HepG2 (cell line): ENCODE data around the gene ZNF500. TPM values are rescaled to one million over a fixed set of nuclear protein-coding genes. Genes with fewer than 3 reads are reported as not detected.
A peak's percentile ranks its signal among the peaks of the same experiment; 100 is the strongest.

ENCODE experiments used
- CC2D1A ChIP-seq: sonication (generic); formaldehyde crosslinking; IDR thresholded peaks from 2 replicates; pipeline ENCODE4 v1.8.1; 2023; ENCODE audit warnings: mild to moderate bottlenecking, missing genetic modification reagents
- CCAR2 ChIP-seq: fragments of 200-400 bp; formaldehyde crosslinking; optimal IDR thresholded peaks from 2 replicates; pipeline ENCODE3; 2018; ENCODE audit warnings: low read depth, mild to moderate bottlenecking, low read length, moderate library complexity
- CENPX ChIP-seq: sonication (generic); formaldehyde crosslinking; IDR thresholded peaks from 2 replicates; pipeline ENCODE4 v1.9.0; 2021; ENCODE audit warnings: mild to moderate bottlenecking, missing genetic modification reagents, moderate library complexity
- CREB1 ChIP-seq, 2 experiments: fragments of 450-650 bp in 1 of 2; IDR thresholded peaks; 2 replicates each; pipeline ENCODE4 v1.6.1; 2016 to 2017; ENCODE audit warnings: control low read depth in 1 of 2, mild to moderate bottlenecking in 1 of 2, missing compliant biosample characterization in 1 of 2, missing genetic modification characterization in 1 of 2
- GABPA ChIP-seq, 2 experiments: IDR thresholded peaks; 2 replicates each; pipeline ENCODE4 v1.6.1; 2011 to 2016; ENCODE audit warnings: low read depth in 2 of 2, low read length in 1 of 2, missing biosample characterization in 1 of 2, missing genetic modification characterization in 1 of 2
- GLI4 ChIP-seq: sonication (generic); formaldehyde crosslinking; IDR thresholded peaks from 2 replicates; pipeline ENCODE4 v1.5.1; 2020; ENCODE audit warnings: missing genetic modification reagents, mild to moderate bottlenecking, moderate library complexity, borderline replicate concordance
- HDAC1 ChIP-seq: sonication (generic); formaldehyde crosslinking; IDR thresholded peaks from 2 replicates; pipeline ENCODE4 v1.5.1; 2020; ENCODE audit warnings: mild to moderate bottlenecking, missing genetic modification reagents
- IKZF1 ChIP-seq: fragments of 450-650 bp; IDR thresholded peaks from 2 replicates; pipeline ENCODE4 v1.7.1; 2016
- KLF12 ChIP-seq: sonication (generic); formaldehyde crosslinking; IDR thresholded peaks from 2 replicates; pipeline ENCODE4 v1.4.0; 2020; ENCODE audit warnings: missing genetic modification reagents, borderline replicate concordance
- NBN ChIP-seq: fragments of 450-650 bp; conservative IDR thresholded peaks from 2 replicates; pipeline ENCODE4 v1.6.1; 2017
- NR2C2 ChIP-seq: sonication (generic); formaldehyde crosslinking; IDR thresholded peaks from 2 replicates; pipeline ENCODE4 v1.4.0; 2020; ENCODE audit warnings: missing genetic modification reagents, mild to moderate bottlenecking, moderate library complexity, borderline replicate concordance
- PBX2 ChIP-seq: IDR thresholded peaks from 2 replicates; pipeline ENCODE4 v1.6.1; 2016; ENCODE audit warnings: control low read depth
- PITX1 ChIP-seq: sonication (generic); formaldehyde crosslinking; IDR thresholded peaks from 2 replicates; pipeline ENCODE4 v1.5.1; 2020; ENCODE audit warnings: mild to moderate bottlenecking, missing genetic modification reagents
- POLR2AphosphoS5 ChIP-seq: IDR thresholded peaks from 2 replicates; pipeline ENCODE4 v1.6.1; 2012; ENCODE audit warnings: low read depth, low read length
- SALL1 ChIP-seq: sonication (generic); formaldehyde crosslinking; IDR thresholded peaks from 2 replicates; pipeline ENCODE4 v1.8.0; 2022; ENCODE audit warnings: mild to moderate bottlenecking, missing genetic modification reagents
- STAT6 ChIP-seq: sonication (generic); formaldehyde crosslinking; IDR thresholded peaks from 2 replicates; pipeline ENCODE4 v1.4.0; 2020; ENCODE audit warnings: missing genetic modification reagents, mild to moderate bottlenecking, borderline replicate concordance
- TARDBP ChIP-seq: sonication (generic); formaldehyde crosslinking; IDR thresholded peaks from 2 replicates; pipeline ENCODE4 v1.8.0; 2022; ENCODE audit warnings: mild to moderate bottlenecking, missing genetic modification reagents
- ZNF605 ChIP-seq: sonication (generic); formaldehyde crosslinking; IDR thresholded peaks from 2 replicates; pipeline ENCODE4 v1.8.0; 2022; ENCODE audit warnings: mild to moderate bottlenecking, missing genetic modification reagents
- ZNF615 ChIP-seq: sonication (generic); formaldehyde crosslinking; IDR thresholded peaks from 2 replicates; pipeline ENCODE4 v1.5.0; 2020; ENCODE audit warnings: mild to moderate bottlenecking, missing genetic modification reagents, borderline replicate concordance
- ZNF781 ChIP-seq: sonication (generic); formaldehyde crosslinking; IDR thresholded peaks from 2 replicates; pipeline ENCODE4 v1.5.1; 2020; ENCODE audit warnings: borderline replicate concordance, mild to moderate bottlenecking, missing genetic modification reagents; ENCODE audit errors: not compliant biosample characterization
- polyA plus RNA-seq, 8 experiments: library from polyadenylated mRNA; depleted of rRNA in 3 of 8; stranded (reverse) in 7 of 8; unstranded in 1 of 8; fragments of >200 nt; fragmentation: Illumina TruSeq in 4 of 8; extraction: Trizol in 4 of 8; gene quantifications; 2 replicates each; pipeline versions ENCODE4 v1.2.1 to v1.2.3, GENCODE V29; 2011 to 2016; ENCODE audit warnings: low read depth in 4 of 8, missing spikeins in 1 of 8, mixed read lengths in 1 of 8; ENCODE audit not compliant: insufficient read depth in 1 of 8
- total RNA-seq, 5 experiments: library from RNA; depleted of rRNA; stranded (reverse); fragments of >200 nt; fragmentation: Illumina TruSeq; extraction: Trizol; gene quantifications; 2 replicates each; pipeline ENCODE4 v1.2.3, GENCODE V29; 2016; ENCODE audit warnings: low read depth in 1 of 5
- TF ChIP-seq, protein P1 (sequence below): sonication (generic); formaldehyde crosslinking; IDR thresholded peaks from 2 replicates; pipeline ENCODE4 v1.5.0; 2020; ENCODE audit warnings: missing genetic modification reagents
- TF ChIP-seq, protein P2 (sequence below): sonication (generic); IDR thresholded peaks from 2 replicates; pipeline ENCODE4 v1.6.1; 2016; ENCODE audit warnings: low read depth, borderline replicate concordance
- TF ChIP-seq, protein P3 (sequence below): sonication (generic); formaldehyde crosslinking; IDR thresholded peaks from 2 replicates; pipeline ENCODE4 v1.4.0; 2020; ENCODE audit warnings: missing genetic modification reagents

The ZNF500 gene
- total and polyA plus RNA-seq, 2 of the 13 experiments (the other 11 are each of a cell fraction or from before 2014, with no cell fraction given) = 6.1 to 12.2 TPM

DNA sequence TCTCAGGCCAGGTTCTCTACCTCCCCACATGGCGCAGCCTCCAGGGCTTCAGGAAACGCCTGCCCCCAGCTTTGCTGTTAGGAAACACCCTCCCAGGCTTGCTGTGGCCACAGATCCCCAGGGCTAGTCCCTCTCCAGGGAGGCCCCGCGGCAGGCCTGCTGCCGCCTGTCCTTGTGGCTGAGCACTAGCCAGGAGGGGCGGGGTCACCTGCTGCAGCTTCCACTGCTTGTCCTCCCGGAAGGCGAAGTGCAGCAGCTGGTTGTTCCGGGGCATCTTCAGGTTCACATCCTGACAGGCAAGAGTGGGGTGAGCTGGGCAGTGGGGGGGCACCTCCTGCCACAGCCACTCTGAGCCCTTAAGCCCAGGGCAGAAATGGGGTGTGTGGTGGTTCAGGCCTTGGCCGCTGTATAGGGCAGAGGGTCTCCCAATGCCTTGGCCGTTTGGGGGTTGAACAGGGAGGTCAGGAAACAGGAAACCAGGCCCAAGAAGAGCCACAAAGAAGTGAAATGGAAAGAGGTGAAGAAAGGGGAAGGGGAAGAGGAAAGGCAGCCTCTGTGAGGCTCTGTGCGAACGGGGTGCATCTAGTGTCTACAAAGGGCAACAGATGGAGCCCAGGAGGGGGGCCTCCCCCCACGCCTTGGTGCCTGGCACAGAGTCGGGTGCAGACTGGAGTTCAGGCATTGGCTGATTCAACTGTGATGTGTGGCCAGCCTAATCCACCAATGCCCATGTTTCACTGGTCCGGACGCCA is 33.5 kb upstream of the ZNF500 start (continued):
- peak; percentile 97 for TF ChIP-seq NR2C2 (CRISPR knock-in tag)
- no peak for TF ChIP-seq ZNF781
- TF ChIP-seq PBX2 = no peak
- no peak for TF ChIP-seq CCAR2
- TF ChIP-seq NBN = no peak
- TF ChIP-seq IKZF1 = no peak
- TF ChIP-seq POLR2AphosphoS5 = no peak
- peak; percentile 39; the same call in 1 of the 2 replicates for TF ChIP-seq TARDBP (CRISPR knock-in tag)
- no peak for TF ChIP-seq HDAC1 (CRISPR knock-in tag)
- no peak for TF ChIP-seq ZNF615 (CRISPR knock-in tag)
- TF ChIP-seq PITX1 (CRISPR knock-in tag) = no peak
- no peak for TF ChIP-seq GLI4 (CRISPR knock-in tag)
- no peak; the same call in 1 of the 2 replicates for TF ChIP-seq SALL1 (CRISPR knock-in tag)
- TF ChIP-seq, protein P1, sequence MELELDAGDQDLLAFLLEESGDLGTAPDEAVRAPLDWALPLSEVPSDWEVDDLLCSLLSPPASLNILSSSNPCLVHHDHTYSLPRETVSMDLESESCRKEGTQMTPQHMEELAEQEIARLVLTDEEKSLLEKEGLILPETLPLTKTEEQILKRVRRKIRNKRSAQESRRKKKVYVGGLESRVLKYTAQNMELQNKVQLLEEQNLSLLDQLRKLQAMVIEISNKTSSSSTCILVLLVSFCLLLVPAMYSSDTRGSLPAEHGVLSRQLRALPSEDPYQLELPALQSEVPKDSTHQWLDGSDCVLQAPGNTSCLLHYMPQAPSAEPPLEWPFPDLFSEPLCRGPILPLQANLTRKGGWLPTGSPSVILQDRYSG = no peak
- no peak for TF ChIP-seq CC2D1A (CRISPR knock-in tag)
- TF ChIP-seq CREB1 (IDR thresholded peaks at IDR 0.05) = no peak
- TF ChIP-seq CREB1 (CRISPR knock-in tag; IDR thresholded peaks at IDR 0.05) = no peak
- TF ChIP-seq ZNF605 = 0 out of 2 replicates have a peak, but pooled peaks have one; percentile 28
- peak; percentile 85 for TF ChIP-seq GABPA (IDR thresholded peaks at IDR 0.05; ENCODE audit: low read depth, low read length)
- TF ChIP-seq GABPA (CRISPR knock-in tag; IDR thresholded peaks at IDR 0.05; ENCODE audit: low read depth) = peak; percentile 95
- 0 out of 2 replicates have a peak, but pooled peaks have one; percentile 42 for TF ChIP-seq KLF12
- no peak for TF ChIP-seq CENPX (CRISPR knock-in tag)
- TF ChIP-seq, protein P2, sequence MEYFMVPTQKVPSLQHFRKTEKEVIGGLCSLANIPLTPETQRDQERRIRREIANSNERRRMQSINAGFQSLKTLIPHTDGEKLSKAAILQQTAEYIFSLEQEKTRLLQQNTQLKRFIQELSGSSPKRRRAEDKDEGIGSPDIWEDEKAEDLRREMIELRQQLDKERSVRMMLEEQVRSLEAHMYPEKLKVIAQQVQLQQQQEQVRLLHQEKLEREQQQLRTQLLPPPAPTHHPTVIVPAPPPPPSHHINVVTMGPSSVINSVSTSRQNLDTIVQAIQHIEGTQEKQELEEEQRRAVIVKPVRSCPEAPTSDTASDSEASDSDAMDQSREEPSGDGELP = peak; percentile 87; the same call in 1 of the 2 replicates
- no peak for TF ChIP-seq STAT6
- TF ChIP-seq, protein P3, sequence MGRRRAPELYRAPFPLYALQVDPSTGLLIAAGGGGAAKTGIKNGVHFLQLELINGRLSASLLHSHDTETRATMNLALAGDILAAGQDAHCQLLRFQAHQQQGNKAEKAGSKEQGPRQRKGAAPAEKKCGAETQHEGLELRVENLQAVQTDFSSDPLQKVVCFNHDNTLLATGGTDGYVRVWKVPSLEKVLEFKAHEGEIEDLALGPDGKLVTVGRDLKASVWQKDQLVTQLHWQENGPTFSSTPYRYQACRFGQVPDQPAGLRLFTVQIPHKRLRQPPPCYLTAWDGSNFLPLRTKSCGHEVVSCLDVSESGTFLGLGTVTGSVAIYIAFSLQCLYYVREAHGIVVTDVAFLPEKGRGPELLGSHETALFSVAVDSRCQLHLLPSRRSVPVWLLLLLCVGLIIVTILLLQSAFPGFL (CRISPR knock-in tag) = no peak
